ENCODE results near the gene SNX15. TPM values are rescaled to one million over a fixed set of nuclear protein-coding genes. Genes with fewer than 3 reads are reported as not detected.

Gene SNX15
- total and polyA plus RNA-seq, 2 donors (not counting 1 experiment from before 2014, with no cell fraction given), result 26.0 to 28.5 TPM

DNA sequence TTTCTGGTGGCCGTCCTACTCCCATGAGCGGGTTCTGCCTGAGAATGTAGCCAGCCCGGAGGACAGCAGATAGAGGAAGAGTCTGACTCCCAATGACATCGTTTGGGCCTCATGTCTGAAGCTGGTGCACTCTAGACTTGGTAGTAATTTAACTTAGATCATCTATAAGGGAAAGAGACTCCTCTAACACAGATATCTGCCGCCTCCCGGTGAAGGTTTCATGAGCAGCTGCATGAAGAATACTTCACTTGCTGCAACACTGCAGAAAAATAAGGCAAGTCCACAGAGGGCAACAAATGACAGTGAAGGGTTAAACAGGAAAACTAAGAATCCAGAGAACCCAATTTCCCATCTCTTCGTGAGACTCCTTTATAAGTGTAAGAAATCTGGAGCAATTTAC is 19.2 kb upstream of the SNX15 start:
- ChIA-PET CTCF (no interaction called here), POLR2A (interaction anchor here (0.6 kb wide), 1 partner anchor 79 kb away, joined by 3 read pairs; no protein-coding TSS in a partner anchor)
- no peak overlapping the region for H3K4me3 ChIP-seq (ENCODE audit: control extremely low read depth in 1 of 5, extremely low read depth in 1 of 5, insufficient read depth in 1 of 5, low read depth in 2 of 5, low read length in 4 of 5)
- no peak overlapping the region for H3K4me2 ChIP-seq (replicated peaks; ENCODE audit: low read depth, low read length, poor library complexity, severe bottlenecking)
- H3K9ac ChIP-seq (ENCODE audit: low read length), result no peak overlapping the region
- Mint-ChIP-seq H3K9me3 (ENCODE audit: insufficient read depth) (no peaks in the 10 kb centered on the region), H3K4me1 (peaks cover 3% of the 10 kb centered on the region), H3K27me3 (no peaks in the 10 kb centered on the region), H3K4me3 (no peak overlapping the region), H3K27ac (no peak overlapping the region)
- DNase-seq (no peak), ATAC-seq (ENCODE audit: low read depth) (no peak)
- H4K20me1 ChIP-seq (ENCODE audit: control insufficient read depth, insufficient read depth, low read length, poor library complexity, severe bottlenecking), result no peaks in the 10 kb centered on the region
- intact Hi-C loops (cut with micrococcal nuclease), result no loop called here
- no peaks in the 10 kb centered on the region for H3K36me3 ChIP-seq (replicated peaks in 1 of 2; ENCODE audit: control extremely low read depth in 1 of 2, control insufficient read depth in 1 of 2, extremely low read depth in 1 of 2, insufficient read depth in 2 of 2, low read length in 1 of 2)
- TF ChIP-seq EZH2 (IDR thresholded peaks at IDR 0.05; ENCODE audit: borderline replicate concordance, insufficient read depth, low read depth, low read length, poor library complexity, severe bottlenecking), result no peak
- TF ChIP-seq, protein P1, sequence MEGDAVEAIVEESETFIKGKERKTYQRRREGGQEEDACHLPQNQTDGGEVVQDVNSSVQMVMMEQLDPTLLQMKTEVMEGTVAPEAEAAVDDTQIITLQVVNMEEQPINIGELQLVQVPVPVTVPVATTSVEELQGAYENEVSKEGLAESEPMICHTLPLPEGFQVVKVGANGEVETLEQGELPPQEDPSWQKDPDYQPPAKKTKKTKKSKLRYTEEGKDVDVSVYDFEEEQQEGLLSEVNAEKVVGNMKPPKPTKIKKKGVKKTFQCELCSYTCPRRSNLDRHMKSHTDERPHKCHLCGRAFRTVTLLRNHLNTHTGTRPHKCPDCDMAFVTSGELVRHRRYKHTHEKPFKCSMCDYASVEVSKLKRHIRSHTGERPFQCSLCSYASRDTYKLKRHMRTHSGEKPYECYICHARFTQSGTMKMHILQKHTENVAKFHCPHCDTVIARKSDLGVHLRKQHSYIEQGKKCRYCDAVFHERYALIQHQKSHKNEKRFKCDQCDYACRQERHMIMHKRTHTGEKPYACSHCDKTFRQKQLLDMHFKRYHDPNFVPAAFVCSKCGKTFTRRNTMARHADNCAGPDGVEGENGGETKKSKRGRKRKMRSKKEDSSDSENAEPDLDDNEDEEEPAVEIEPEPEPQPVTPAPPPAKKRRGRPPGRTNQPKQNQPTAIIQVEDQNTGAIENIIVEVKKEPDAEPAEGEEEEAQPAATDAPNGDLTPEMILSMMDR (IDR thresholded peaks at IDR 0.05), result no peak
- peaks cover 2 to 4% of the 10 kb centered on the region in 2 donors for H3K4me1 ChIP-seq (ENCODE audit: control insufficient read depth in 2 of 2, insufficient read depth in 2 of 2, low read length in 2 of 2)
- H3K79me2 ChIP-seq (ENCODE audit: control insufficient read depth, insufficient read depth, low read length), result no peaks in the 10 kb centered on the region
- no peaks in the 10 kb centered on the region for H3K9me3 ChIP-seq (ENCODE audit: control extremely low read depth in 1 of 3, control insufficient read depth in 2 of 3, insufficient read depth in 1 of 3, low read length in 2 of 3)
- H2AFZ ChIP-seq (ENCODE audit: insufficient read depth, low read depth, low read length, poor library complexity, severe bottlenecking), result no peak overlapping the region
- WGBS (ENCODE audit: insufficient coverage), result 92% methylated on average over 6 of the region's 7 CpGs
- no peaks in the 10 kb centered on the region for H3K27me3 ChIP-seq (replicated peaks in 1 of 4; ENCODE audit: control extremely low read depth in 1 of 4, control insufficient read depth in 3 of 4, insufficient read depth in 4 of 4, low read length in 3 of 4)
- no peak overlapping the region for H3K27ac ChIP-seq (ENCODE audit: low read length in 2 of 2)

DNA sequence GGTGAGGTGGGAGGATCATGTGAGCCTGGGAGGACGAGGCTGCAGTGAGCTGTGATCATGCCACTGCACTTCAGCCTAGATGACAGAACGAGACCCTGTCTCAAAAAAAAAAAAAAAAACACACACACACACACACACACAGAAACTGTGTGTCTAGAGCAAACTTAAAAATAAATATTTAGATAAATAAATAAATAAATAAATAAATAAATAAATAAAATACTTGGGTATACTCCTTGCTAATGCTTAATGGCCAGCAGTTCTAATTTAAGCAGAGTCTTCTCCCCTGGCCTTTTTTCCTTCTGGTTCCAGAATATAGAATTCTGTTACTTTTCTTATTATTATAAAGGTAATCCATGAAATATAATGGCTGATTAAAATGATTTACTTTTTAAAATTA is 18.4 kb upstream of the SNX15 start:
- H3K27ac Mint-ChIP-seq, result no peak overlapping the region
- Histone ChIP-seq H3K4me1 (ENCODE audit: control insufficient read depth in 2 of 2, insufficient read depth in 2 of 2, low read length in 2 of 2) (peaks cover 6 to 8% of the 10 kb centered on the region in 2 donors), H4K20me1 (ENCODE audit: control insufficient read depth, insufficient read depth, low read length, poor library complexity, severe bottlenecking) (no peaks in the 10 kb centered on the region), H3K9ac (ENCODE audit: low read length) (no peak overlapping the region), H3K27ac (ENCODE audit: low read length in 2 of 2) (no peak overlapping the region), H3K79me2 (ENCODE audit: control insufficient read depth, insufficient read depth, low read length) (no peaks in the 10 kb centered on the region), H3K4me3 (ENCODE audit: control extremely low read depth in 1 of 5, extremely low read depth in 1 of 5, insufficient read depth in 1 of 5, low read depth in 2 of 5, low read length in 4 of 5) (no peak overlapping the region), H3K36me3 (replicated peaks in 1 of 2; ENCODE audit: control extremely low read depth in 1 of 2, control insufficient read depth in 1 of 2, extremely low read depth in 1 of 2, insufficient read depth in 2 of 2, low read length in 1 of 2) (no peaks in the 10 kb centered on the region), H2AFZ (ENCODE audit: insufficient read depth, low read depth, low read length, poor library complexity, severe bottlenecking) (no peak overlapping the region), H3K27me3 (replicated peaks in 1 of 4; ENCODE audit: control extremely low read depth in 1 of 4, control insufficient read depth in 3 of 4, insufficient read depth in 4 of 4, low read length in 3 of 4) (no peaks in the 10 kb centered on the region), H3K4me2 (replicated peaks; ENCODE audit: low read depth, low read length, poor library complexity, severe bottlenecking) (no peak overlapping the region), H3K9me3 (ENCODE audit: control extremely low read depth in 1 of 3, control insufficient read depth in 2 of 3, insufficient read depth in 1 of 3, low read length in 2 of 3) (no peaks in the 10 kb centered on the region)
- ChIA-PET CTCF (interaction anchor here (0.7 kb wide), 1 partner anchor 47 kb away, joined by 3 read pairs; no protein-coding TSS in a partner anchor), POLR2A (interaction anchor here (0.6 to 0.7 kb wide), 2 partner anchors 80 to 124 kb away, joined by 3 read pairs; no protein-coding TSS in a partner anchor)
- no peaks in the 10 kb centered on the region for H3K9me3 Mint-ChIP-seq (ENCODE audit: insufficient read depth)
- no peak overlapping the region for H3K4me3 Mint-ChIP-seq
- intact Hi-C loops (cut with micrococcal nuclease), result no loop called here
- H3K4me1 Mint-ChIP-seq, result peaks cover 9% of the 10 kb centered on the region
- no peak for DNase-seq
- WGBS (ENCODE audit: insufficient coverage), result no CpG with 5 or more reads among the region's 2 CpGs
- ATAC-seq (ENCODE audit: low read depth), result no peak
- no peaks in the 10 kb centered on the region for H3K27me3 Mint-ChIP-seq
- TF ChIP-seq, protein P1 (IDR thresholded peaks at IDR 0.05), result no peak
- TF ChIP-seq EZH2 (IDR thresholded peaks at IDR 0.05; ENCODE audit: borderline replicate concordance, insufficient read depth, low read depth, low read length, poor library complexity, severe bottlenecking), result no peak

Data from B cell (primary cell).